COLO668 (cell line): ENCODE measurements around the gene SCN9A.
"Not testable (repeated sequence)": the region's sequence is repeated elsewhere in the genome, so short reads cannot be mapped to it uniquely, and the experiment has no call there.

Experiments used
- DNase-seq: peaks from one replicate; lab custom pipeline; 2025; ENCODE audit not compliant: unreplicated experiment; lab: John Stamatoyannopoulos, UW

Gene SCN9A

GRCh38 chr2:166375736-166376487 lies at the start of gene SCN9A:
TSS of gene SCN9A (minus strand) at chr2:166375944. CDS start at chr2:166311756, 64,188 bp downstream.
- DNase-seq = peak; percentile 96

- no peak for DNase-seq
These were observed 49.1 kb upstream of the SCN9A start for GRCh38 chr2:166424841-166425240.

GRCh38 chr2:166419616-166419934 lies 43.8 kb upstream of the SCN9A start:
- no peak for DNase-seq

GRCh38 chr2:166418853-166419615 lies 43.3 kb upstream of the SCN9A start:
- DNase-seq = no peak

- DNase-seq = peak; percentile 7
These were observed 41.9 kb upstream of the SCN9A start for GRCh38 chr2:166417669-166418068.

GRCh38 chr2:166413255-166413654 lies 37.5 kb upstream of the SCN9A start:
- no peak for DNase-seq

- no peak for DNase-seq
These were observed 35.9 kb upstream of the SCN9A start for GRCh38 chr2:166411473-166412230.

- DNase-seq = no peak
These were observed 35.2 kb upstream of the SCN9A start for GRCh38 chr2:166410828-166411472.

- DNase-seq = not testable (repeated sequence)
These were observed 32.0 kb upstream of the SCN9A start for GRCh38 chr2:166407746-166408145.

GRCh38 chr2:166406374-166406773 lies 30.6 kb upstream of the SCN9A start:
- no peak for DNase-seq

GRCh38 chr2:166405569-166405926 lies 29.8 kb upstream of the SCN9A start:
- no peak for DNase-seq

GRCh38 chr2:166404831-166405568 lies 29.3 kb upstream of the SCN9A start:
- DNase-seq = no peak

GRCh38 chr2:166394245-166394644 lies 18.5 kb upstream of the SCN9A start:
- no peak for DNase-seq

- no peak for DNase-seq
These were observed 17.3 kb upstream of the SCN9A start for GRCh38 chr2:166393008-166393407.

GRCh38 chr2:166388481-166389070 lies 12.8 kb upstream of the SCN9A start:
- no peak for DNase-seq

GRCh38 chr2:166385313-166385712 lies 9.6 kb upstream of the SCN9A start:
- DNase-seq = no peak

- no peak for DNase-seq
These were observed 9.0 kb upstream of the SCN9A start for GRCh38 chr2:166384774-166385173.

- no peak for DNase-seq
These were observed 6.7 kb upstream of the SCN9A start for GRCh38 chr2:166382448-166382847.

GRCh38 chr2:166380615-166381014 lies 4.9 kb upstream of the SCN9A start:
- no peak for DNase-seq

- DNase-seq = no peak
These were observed 1.1 kb upstream of the SCN9A start for GRCh38 chr2:166376873-166377272.
